Measurements from ENCODE around the gene SRPRB. TPM values are rescaled to one million over a fixed set of nuclear protein-coding genes. Genes with fewer than 3 reads are reported as not detected.

SRPRB gene
- total RNA-seq, 1 experiment from 2014 or later, result 61.0 TPM

DNA sequence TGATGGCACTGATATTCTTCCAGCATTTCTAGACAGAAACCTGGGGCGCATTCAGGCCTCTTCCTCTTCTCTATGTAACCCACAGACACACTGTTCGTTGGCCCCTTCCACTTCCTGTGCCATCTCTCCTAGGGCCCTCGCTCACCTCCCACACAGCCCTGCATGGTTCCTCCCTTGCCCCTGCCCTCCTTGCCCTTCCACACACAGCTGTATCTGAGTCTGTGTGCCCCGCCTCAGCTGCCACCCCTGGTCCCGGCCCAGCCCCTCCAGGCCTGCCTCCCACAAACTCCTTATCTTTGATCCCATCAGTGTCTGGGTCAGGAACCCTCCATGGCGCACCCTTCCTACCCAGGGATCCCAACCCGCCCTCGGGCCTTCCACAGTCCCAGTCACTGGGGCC, 52.2 kb downstream of the SRPRB start (continued):
- no peak for TF ChIP-seq CEBPB (IDR thresholded peaks at IDR 0.05; ENCODE audit: low read depth)
- TF ChIP-seq, protein P1, sequence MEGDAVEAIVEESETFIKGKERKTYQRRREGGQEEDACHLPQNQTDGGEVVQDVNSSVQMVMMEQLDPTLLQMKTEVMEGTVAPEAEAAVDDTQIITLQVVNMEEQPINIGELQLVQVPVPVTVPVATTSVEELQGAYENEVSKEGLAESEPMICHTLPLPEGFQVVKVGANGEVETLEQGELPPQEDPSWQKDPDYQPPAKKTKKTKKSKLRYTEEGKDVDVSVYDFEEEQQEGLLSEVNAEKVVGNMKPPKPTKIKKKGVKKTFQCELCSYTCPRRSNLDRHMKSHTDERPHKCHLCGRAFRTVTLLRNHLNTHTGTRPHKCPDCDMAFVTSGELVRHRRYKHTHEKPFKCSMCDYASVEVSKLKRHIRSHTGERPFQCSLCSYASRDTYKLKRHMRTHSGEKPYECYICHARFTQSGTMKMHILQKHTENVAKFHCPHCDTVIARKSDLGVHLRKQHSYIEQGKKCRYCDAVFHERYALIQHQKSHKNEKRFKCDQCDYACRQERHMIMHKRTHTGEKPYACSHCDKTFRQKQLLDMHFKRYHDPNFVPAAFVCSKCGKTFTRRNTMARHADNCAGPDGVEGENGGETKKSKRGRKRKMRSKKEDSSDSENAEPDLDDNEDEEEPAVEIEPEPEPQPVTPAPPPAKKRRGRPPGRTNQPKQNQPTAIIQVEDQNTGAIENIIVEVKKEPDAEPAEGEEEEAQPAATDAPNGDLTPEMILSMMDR (IDR thresholded peaks at IDR 0.05 in 2 of 3, conservative IDR thresholded peaks at IDR 0.05 in 1 of 3; ENCODE audit: borderline replicate concordance in 1 of 3, insufficient read depth in 1 of 3, low read depth in 2 of 3, low read length in 2 of 3), result no peak
- TF ChIP-seq EZH2phosphoT487 (IDR thresholded peaks at IDR 0.05; ENCODE audit: borderline replicate concordance), result no peak

DNA sequence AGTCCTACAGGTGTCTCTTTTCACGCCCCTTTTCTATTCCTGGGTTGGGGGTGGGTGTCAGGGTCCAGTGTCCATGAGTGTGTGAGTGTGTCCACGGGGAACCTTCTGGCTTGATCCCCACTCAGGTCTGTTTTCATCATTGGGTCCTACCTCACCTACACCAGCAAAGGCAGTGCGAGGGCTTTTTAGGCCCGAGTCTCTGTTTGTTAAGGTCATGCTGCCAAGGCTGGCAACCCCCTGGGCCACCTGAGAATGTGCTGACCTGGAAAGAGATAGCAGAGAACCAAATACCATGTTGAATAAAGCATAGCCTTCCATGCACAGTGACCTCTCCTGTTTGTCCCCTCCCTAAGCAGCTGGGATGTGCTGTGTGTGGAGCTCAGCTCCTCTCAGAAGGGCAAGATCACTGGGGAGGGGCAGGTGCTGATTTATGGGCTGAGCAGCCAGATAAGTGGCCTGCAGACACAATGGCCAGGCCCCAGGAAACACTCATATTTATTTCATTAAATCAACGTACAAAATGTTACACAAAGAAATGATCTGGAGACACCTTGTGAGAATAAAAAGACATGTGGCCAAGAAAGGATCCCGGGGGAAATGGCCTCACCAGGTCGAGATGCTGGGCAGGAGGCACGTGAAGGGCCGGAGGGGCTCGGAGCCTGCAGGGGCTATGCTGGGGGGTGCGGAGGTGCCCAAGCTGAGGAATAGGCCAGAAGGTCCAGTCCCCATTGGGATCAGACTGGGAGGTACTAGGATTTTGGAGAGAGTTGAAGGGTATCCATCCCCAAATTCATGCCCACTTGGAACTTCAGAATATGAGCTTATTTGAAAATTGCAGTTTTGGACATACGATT, 54.0 kb downstream of the SRPRB start:
- Histone ChIP-seq H3K4me3 (replicated peaks in 1 of 2; ENCODE audit: low read depth in 1 of 2, low read length in 2 of 2) (no peak overlapping the region), H3K27me3 (ENCODE audit: insufficient read depth, low read length) (no peaks in the 10 kb centered on the region), H3K27ac (ENCODE audit: low read depth, low read length) (no peak overlapping the region), H3K4me2 (ENCODE audit: low read length) (no peak overlapping the region), H2AFZ (ENCODE audit: low read depth, low read length, poor library complexity, severe bottlenecking) (no peak overlapping the region), H3K79me2 (ENCODE audit: insufficient read depth, low read length) (no peaks in the 10 kb centered on the region), H3K9ac (ENCODE audit: low read length) (no peak overlapping the region), H3K9me2 (ENCODE audit: insufficient read depth) (no peaks in the 10 kb centered on the region), H3K4me1 (ENCODE audit: control insufficient read depth in 1 of 2, insufficient read depth in 2 of 2, low read length in 2 of 2) (no peaks in the 10 kb centered on the region), H3K36me3 (ENCODE audit: control insufficient read depth in 1 of 2, insufficient read depth in 2 of 2, low read length in 2 of 2) (no peaks in the 10 kb centered on the region), H3K9me3 (ENCODE audit: control insufficient read depth in 1 of 2, insufficient read depth in 1 of 2, low read depth in 1 of 2, low read length in 2 of 2) (no peaks in the 10 kb centered on the region), H4K20me1 (ENCODE audit: insufficient read depth) (no peaks in the 10 kb centered on the region)
- DNase-seq (ENCODE audit: low read depth, low spot score), result no peak
- BruUV-seq (replicated peaks), result no TSS peak
- RAD21 ChIA-PET (ENCODE audit: low non-redundant PET in 1 of 2, low total read pairs in 2 of 2, uncharacterized antibody in 2 of 2, unreplicated experiment in 2 of 2), result no interaction called here
- TF ChIP-seq, protein P2, sequence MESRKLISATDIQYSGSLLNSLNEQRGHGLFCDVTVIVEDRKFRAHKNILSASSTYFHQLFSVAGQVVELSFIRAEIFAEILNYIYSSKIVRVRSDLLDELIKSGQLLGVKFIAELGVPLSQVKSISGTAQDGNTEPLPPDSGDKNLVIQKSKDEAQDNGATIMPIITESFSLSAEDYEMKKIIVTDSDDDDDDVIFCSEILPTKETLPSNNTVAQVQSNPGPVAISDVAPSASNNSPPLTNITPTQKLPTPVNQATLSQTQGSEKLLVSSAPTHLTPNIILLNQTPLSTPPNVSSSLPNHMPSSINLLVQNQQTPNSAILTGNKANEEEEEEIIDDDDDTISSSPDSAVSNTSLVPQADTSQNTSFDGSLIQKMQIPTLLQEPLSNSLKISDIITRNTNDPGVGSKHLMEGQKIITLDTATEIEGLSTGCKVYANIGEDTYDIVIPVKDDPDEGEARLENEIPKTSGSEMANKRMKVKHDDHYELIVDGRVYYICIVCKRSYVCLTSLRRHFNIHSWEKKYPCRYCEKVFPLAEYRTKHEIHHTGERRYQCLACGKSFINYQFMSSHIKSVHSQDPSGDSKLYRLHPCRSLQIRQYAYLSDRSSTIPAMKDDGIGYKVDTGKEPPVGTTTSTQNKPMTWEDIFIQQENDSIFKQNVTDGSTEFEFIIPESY (IDR thresholded peaks at IDR 0.05; ENCODE audit: extremely low read depth, insufficient replicate concordance, low read length), result no peak
- TF ChIP-seq CBX3 (IDR thresholded peaks at IDR 0.05; ENCODE audit: low read depth) (no peak), SP1 (IDR thresholded peaks at IDR 0.05; ENCODE audit: low read depth) (no peak), EGR1 (IDR thresholded peaks at IDR 0.05; ENCODE audit: low read depth) (no peak), FOSL1 (IDR thresholded peaks at IDR 0.05; ENCODE audit: low read depth) (no peak), MAX (IDR thresholded peaks at IDR 0.05) (no peak), SIN3A (IDR thresholded peaks at IDR 0.05; ENCODE audit: low read depth) (no peak), JUND (IDR thresholded peaks at IDR 0.05) (no peak), POLR2AphosphoS5 (IDR thresholded peaks at IDR 0.05; ENCODE audit: low read depth, low read length) (no peak), SRF (IDR thresholded peaks at IDR 0.05; ENCODE audit: low read depth) (no peak), CEBPB (IDR thresholded peaks at IDR 0.05; ENCODE audit: low read depth) (no peak), ELF1 (IDR thresholded peaks at IDR 0.05; ENCODE audit: borderline replicate concordance, low read depth) (no peak)
- TF ChIP-seq, protein P1 (IDR thresholded peaks at IDR 0.05 in 2 of 3, conservative IDR thresholded peaks at IDR 0.05 in 1 of 3; ENCODE audit: borderline replicate concordance in 1 of 3, insufficient read depth in 1 of 3, low read depth in 2 of 3, low read length in 2 of 3), result no peak
- TF ChIP-seq, protein P3, sequence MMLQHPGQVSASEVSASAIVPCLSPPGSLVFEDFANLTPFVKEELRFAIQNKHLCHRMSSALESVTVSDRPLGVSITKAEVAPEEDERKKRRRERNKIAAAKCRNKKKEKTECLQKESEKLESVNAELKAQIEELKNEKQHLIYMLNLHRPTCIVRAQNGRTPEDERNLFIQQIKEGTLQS (IDR thresholded peaks at IDR 0.05), result no peak
- intact Hi-C loops (cut with micrococcal nuclease), result no loop called here
- CTCF ChIA-PET, result no interaction called here
- ATAC-seq, result no peak
- POLR2A ChIA-PET, result no interaction called here
